IPS-NIHi11 (cell line): ENCODE results near the gene SORCS3.

Experiments
- DNase-seq: peaks from one replicate; pipeline ENCODE4 v3.0.0; 2012; ENCODE audit warnings: mixed read lengths, low spot score

The SORCS3 gene

GRCh38 chr10:104641187-104641936, at the start of gene SORCS3:
TSS of gene SORCS3 (plus strand) at chr10:104641290.
- peak; percentile 35 for DNase-seq

GRCh38 chr10:104591441-104591840, 49.6 kb upstream of the SORCS3 start:
- DNase-seq = no peak

- DNase-seq = no peak
Observed at GRCh38 chr10:104601166-104601565, 39.9 kb upstream of the SORCS3 start.

- no peak for DNase-seq
Observed at GRCh38 chr10:104608091-104608828, 32.8 kb upstream of the SORCS3 start.

GRCh38 chr10:104612571-104613205, 28.4 kb upstream of the SORCS3 start:
- DNase-seq = no peak

- no peak for DNase-seq
Observed at GRCh38 chr10:104613406-104613805, 27.7 kb upstream of the SORCS3 start.

GRCh38 chr10:104614245-104614831, 26.8 kb upstream of the SORCS3 start:
- peak; percentile 70 for DNase-seq

GRCh38 chr10:104615136-104615535, 26.0 kb upstream of the SORCS3 start:
- DNase-seq = no peak

- no peak for DNase-seq
Observed at GRCh38 chr10:104617831-104618230, 23.3 kb upstream of the SORCS3 start.

- no peak for DNase-seq
Observed at GRCh38 chr10:104622175-104622574, 18.9 kb upstream of the SORCS3 start.

GRCh38 chr10:104622598-104623209, 18.4 kb upstream of the SORCS3 start:
- peak; percentile 79 for DNase-seq

GRCh38 chr10:104630731-104631130, 10.4 kb upstream of the SORCS3 start:
- no peak for DNase-seq

- no peak for DNase-seq
Observed at GRCh38 chr10:104631946-104632345, 9.1 kb upstream of the SORCS3 start.

GRCh38 chr10:104638861-104639589, 2.1 kb upstream of the SORCS3 start:
- DNase-seq = peak; percentile 89

- DNase-seq = peak; percentile 46
Observed at GRCh38 chr10:104639590-104640338, 1.3 kb upstream of the SORCS3 start.

GRCh38 chr10:104640339-104641186, 527 bp upstream of the SORCS3 start:
- DNase-seq = no peak

GRCh38 chr10:104641937-104642657, 1.0 kb downstream of the SORCS3 start:
- DNase-seq = no peak

- DNase-seq = peak; percentile 78
Observed at GRCh38 chr10:104642658-104643302, 1.7 kb downstream of the SORCS3 start.

- no peak for DNase-seq
Observed at GRCh38 chr10:104643303-104643663, 2.2 kb downstream of the SORCS3 start.
